Progenitor cell of endocrine pancreas (in vitro differentiated cells): Measurements from ENCODE around the gene KRT6C. TPM values are rescaled to one million over a fixed set of nuclear protein-coding genes. Genes with fewer than 3 reads are reported as not detected.

Experiments used
- DNase-seq: peaks from one replicate; pipeline ENCODE4 v3.0.0; 2021; ENCODE audit warnings: low spot score; ENCODE audit not compliant: unreplicated experiment
- H3K27ac Mint-ChIP-seq: 2 replicates; pipeline ENCODE4 v1.8.0; 2021; ENCODE audit warnings: mild to moderate bottlenecking, moderate library complexity, mixed read lengths
- H3K27me3 Mint-ChIP-seq: 2 replicates; pipeline ENCODE4 v1.8.0; 2021; ENCODE audit warnings: mixed read lengths
- H3K36me3 Mint-ChIP-seq: 2 replicates; pipeline ENCODE4 v1.8.0; 2022; ENCODE audit warnings: mixed read lengths; ENCODE audit not compliant: insufficient read depth
- H3K4me1 Mint-ChIP-seq: 2 replicates; pipeline ENCODE4 v1.8.0; 2021; ENCODE audit warnings: low read depth, mixed read lengths
- H3K4me3 Mint-ChIP-seq: 2 replicates; pipeline ENCODE4 v1.8.0; 2021; ENCODE audit warnings: low read depth, mild to moderate bottlenecking, moderate library complexity, mixed read lengths
- H3K9me3 Mint-ChIP-seq: 2 replicates; pipeline ENCODE4 v1.8.0; 2021; ENCODE audit warnings: low read depth, mixed read lengths
- total RNA-seq: library from RNA; stranded (reverse); gene quantifications from 2 replicates; pipeline ENCODE4 v1.2.1, GENCODE V29; 2021
- TF ChIP-seq, protein P1 (sequence below): fragments of 200-600 bp; sonication (generic); IDR thresholded peaks from one replicate; pipeline ENCODE4 v1.5.0; 2021; ENCODE audit warnings: antibody characterized with exemption, mild to moderate bottlenecking; ENCODE audit not compliant: unreplicated experiment

Gene KRT6C
- total RNA-seq, 1 donor from 2014 or later = not detected

DNA sequence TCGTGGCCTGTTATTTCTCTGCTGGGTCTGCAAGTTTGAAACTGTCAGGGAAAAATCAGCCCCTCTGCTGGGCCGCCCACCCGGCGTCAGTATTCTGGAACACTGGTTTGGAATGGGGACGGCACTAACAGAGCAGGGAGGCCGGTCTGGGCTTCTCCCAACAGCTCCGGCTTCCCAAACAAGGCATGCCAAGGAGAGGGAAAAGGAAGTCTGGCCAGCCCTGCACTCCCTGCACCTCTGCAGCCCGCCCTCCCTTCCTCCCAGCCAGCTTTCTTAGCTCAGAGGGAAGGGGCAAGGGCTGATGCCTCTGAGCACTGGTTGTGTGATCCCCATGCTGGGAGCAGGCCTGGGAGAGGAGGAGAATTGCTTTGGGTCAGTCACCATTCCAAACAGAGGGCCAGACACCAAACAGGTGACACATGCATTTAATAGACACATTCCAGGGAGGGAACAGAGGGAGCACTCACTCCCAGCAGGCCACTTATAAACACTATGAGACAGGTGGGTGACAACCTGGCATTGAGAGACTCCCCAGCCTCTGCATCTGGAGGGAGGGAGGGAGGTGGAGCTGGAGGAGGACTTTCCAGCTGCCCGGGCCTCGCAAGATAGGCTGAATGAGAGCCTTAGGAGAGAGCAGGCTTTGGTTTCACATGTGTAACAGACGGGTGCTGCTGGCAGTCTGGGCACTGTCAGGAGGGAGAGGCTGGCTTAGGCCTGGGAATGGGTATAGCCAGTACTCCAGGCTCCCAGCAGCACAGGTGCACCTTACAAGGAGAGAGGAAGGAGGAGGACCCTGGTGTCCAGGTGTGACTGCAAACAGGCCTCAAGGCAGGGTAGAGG lies 49.7 kb downstream of the KRT6C start:
- peaks cover 40% of the 10 kb centered on the region for H3K27me3 Mint-ChIP-seq
- H3K4me3 Mint-ChIP-seq = no peak overlapping the region
- H3K27ac Mint-ChIP-seq = no peak overlapping the region
- no peaks in the 10 kb centered on the region for H3K9me3 Mint-ChIP-seq
- TF ChIP-seq, protein P1, sequence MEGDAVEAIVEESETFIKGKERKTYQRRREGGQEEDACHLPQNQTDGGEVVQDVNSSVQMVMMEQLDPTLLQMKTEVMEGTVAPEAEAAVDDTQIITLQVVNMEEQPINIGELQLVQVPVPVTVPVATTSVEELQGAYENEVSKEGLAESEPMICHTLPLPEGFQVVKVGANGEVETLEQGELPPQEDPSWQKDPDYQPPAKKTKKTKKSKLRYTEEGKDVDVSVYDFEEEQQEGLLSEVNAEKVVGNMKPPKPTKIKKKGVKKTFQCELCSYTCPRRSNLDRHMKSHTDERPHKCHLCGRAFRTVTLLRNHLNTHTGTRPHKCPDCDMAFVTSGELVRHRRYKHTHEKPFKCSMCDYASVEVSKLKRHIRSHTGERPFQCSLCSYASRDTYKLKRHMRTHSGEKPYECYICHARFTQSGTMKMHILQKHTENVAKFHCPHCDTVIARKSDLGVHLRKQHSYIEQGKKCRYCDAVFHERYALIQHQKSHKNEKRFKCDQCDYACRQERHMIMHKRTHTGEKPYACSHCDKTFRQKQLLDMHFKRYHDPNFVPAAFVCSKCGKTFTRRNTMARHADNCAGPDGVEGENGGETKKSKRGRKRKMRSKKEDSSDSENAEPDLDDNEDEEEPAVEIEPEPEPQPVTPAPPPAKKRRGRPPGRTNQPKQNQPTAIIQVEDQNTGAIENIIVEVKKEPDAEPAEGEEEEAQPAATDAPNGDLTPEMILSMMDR = no peak
- no peak for DNase-seq
- peaks cover 3% of the 10 kb centered on the region for H3K4me1 Mint-ChIP-seq
- H3K36me3 Mint-ChIP-seq = no peaks in the 10 kb centered on the region

DNA sequence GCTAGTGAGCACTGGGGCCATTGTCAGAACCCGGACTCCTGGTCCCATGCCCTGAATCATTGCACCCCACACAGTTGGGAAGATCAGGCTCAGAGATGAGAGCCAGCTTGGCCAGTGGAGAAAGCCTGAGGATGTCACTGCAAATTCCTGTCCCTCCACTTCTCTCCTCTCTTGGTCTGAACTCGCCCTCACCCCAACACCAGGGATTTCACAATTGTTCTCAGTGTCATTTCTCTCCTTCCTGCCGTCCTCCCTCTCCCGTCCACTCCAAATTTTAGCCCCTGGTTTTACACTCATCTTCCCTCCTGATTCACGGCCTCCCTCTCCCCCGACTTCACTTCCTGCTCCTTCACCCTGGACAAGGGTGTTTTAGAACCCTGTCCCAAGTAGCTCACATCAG lies 50.6 kb downstream of the KRT6C start:
- TF ChIP-seq, protein P1 = no peak
- Mint-ChIP-seq H3K27ac (no peak overlapping the region), H3K4me1 (peaks cover 3% of the 10 kb centered on the region), H3K36me3 (no peaks in the 10 kb centered on the region), H3K27me3 (peaks cover 33% of the 10 kb centered on the region), H3K4me3 (no peak overlapping the region), H3K9me3 (no peaks in the 10 kb centered on the region)
- no peak for DNase-seq

DNA sequence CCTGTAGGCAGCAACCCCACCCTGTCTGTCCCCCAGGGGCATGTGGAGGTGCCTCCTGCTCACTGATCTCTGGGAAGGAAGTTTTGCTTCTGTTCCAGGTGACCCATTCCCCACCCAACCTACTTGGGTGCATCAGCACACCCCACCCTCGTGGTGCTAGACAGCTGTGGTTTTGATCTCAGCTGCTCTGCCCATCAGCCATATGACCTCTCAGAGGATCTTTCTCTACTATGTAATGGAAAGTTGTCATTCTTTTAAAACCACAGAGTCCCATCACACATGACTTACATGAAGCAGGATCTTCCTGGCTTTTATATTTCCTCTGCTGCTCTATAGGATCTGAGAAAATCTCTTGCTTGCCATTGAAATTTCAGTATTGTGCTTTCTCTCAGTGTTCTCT lies 53.9 kb downstream of the KRT6C start:
- Mint-ChIP-seq H3K4me3 (no peak overlapping the region), H3K36me3 (no peaks in the 10 kb centered on the region), H3K27ac (no peak overlapping the region), H3K27me3 (peaks cover 40% of the 10 kb centered on the region), H3K4me1 (peaks cover 4% of the 10 kb centered on the region), H3K9me3 (no peaks in the 10 kb centered on the region)
- DNase-seq = no peak
- TF ChIP-seq, protein P1 = no peak

DNA sequence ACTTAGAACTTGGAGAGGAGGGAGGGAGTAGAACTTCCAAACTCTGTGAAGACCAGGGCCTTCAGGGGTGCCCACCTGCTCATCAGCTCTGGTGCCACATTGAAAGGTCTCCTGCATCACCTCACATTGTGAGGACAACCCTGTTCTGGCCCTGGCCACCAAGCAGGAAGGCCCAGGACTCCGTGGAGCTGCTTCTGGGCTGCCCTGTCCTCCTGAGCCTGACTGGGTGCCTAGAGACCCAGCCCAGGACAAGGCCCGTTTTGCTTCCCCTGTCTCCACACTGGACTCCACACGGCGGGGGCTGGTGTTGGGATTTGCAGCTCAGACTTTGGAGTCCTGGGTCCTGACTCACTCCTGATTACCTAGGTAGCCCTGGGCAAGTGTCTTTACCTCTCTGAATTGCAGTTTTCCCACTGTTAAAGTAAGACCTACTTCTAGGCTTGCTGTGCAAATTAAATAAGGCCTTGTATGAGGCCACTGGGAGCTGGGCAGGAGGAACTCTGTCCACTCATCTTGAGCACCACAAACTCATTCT lies 55.0 kb downstream of the KRT6C start:
- no peak overlapping the region for H3K4me3 Mint-ChIP-seq
- H3K27me3 Mint-ChIP-seq = peaks cover 40% of the 10 kb centered on the region
- H3K27ac Mint-ChIP-seq = no peak overlapping the region
- H3K9me3 Mint-ChIP-seq = no peaks in the 10 kb centered on the region
- peaks cover 3% of the 10 kb centered on the region for H3K4me1 Mint-ChIP-seq
- DNase-seq = no peak
- no peaks in the 10 kb centered on the region for H3K36me3 Mint-ChIP-seq
- TF ChIP-seq, protein P1 = no peak

Other genes starting within 250 kb of the KRT6C start
- 11.6 and 18.2 TPM in 2 replicates for gene KRT7, start 240.6 kb downstream of the KRT6C start, total RNA-seq
- not detected in 2 replicates for gene KRT86, start 199.2 kb downstream of the KRT6C start, total RNA-seq
- not detected in 2 replicates for gene KRT81, start 182.3 kb downstream of the KRT6C start, total RNA-seq
- gene KRT83, start 152.4 kb downstream of the KRT6C start, total RNA-seq = not detected in 2 replicates
- not detected in 2 replicates for gene KRT85, start 106.3 kb downstream of the KRT6C start, total RNA-seq
- not detected in 2 replicates for gene KRT84, start 88.2 kb downstream of the KRT6C start, total RNA-seq
- not detected in 2 replicates for gene KRT82, start 67.5 kb downstream of the KRT6C start, total RNA-seq
- not detected in 2 replicates for gene KRT75, start 39.4 kb downstream of the KRT6C start, total RNA-seq
- not detected in 2 replicates for gene KRT6B, start 21.7 kb downstream of the KRT6C start, total RNA-seq
- gene KRT6A, start 19.5 kb upstream of the KRT6C start, total RNA-seq = not detected in 2 replicates
- not detected in 2 replicates for gene KRT5, start 46.6 kb upstream of the KRT6C start, total RNA-seq
- gene KRT71, start 79.3 kb upstream of the KRT6C start, total RNA-seq = not detected in 2 replicates
- gene KRT74, start 100.0 kb upstream of the KRT6C start, total RNA-seq = not detected in 2 replicates
- not detected in 2 replicates for gene KRT72, start 127.7 kb upstream of the KRT6C start, total RNA-seq
- gene KRT73, start 144.8 kb upstream of the KRT6C start, total RNA-seq = not detected in 2 replicates
- gene KRT2, start 178.4 kb upstream of the KRT6C start, total RNA-seq = not detected in 2 replicates
- not detected in 2 replicates for gene KRT1, start 206.6 kb upstream of the KRT6C start, total RNA-seq
- gene KRT77, start 229.7 kb upstream of the KRT6C start, total RNA-seq = not detected in 2 replicates